A549 (cell line): ENCODE data around the gene ATP13A4. TPM values are rescaled to one million over a fixed set of nuclear protein-coding genes. Genes with fewer than 3 reads are reported as not detected.

Source experiments
- ATAC-seq, 2 experiments: fragments of 200-7000 bp in 1 of 2; fragments of >200 bp in 1 of 2; cut with Nextera tagmentation in 1 of 2; cut with Tn5 transposase in 1 of 2; 3 replicates each; pipeline versions ENCODE4 v1.8.0 to v1.9.1; 2018 to 2020; ENCODE audit warnings: mild to moderate bottlenecking in 1 of 2, moderate library complexity in 1 of 2
- CTCF ChIA-PET: fragments of 300-600 bp; sonication (Branson Sonifier 250); formaldehyde crosslinking; extraction: SDS; loops from one replicate; lab custom pipeline; 2021; ENCODE audit warnings: antibody characterized with exemption, inconsistent platforms; lab: Yijun Ruan, JAX
- POLR2A ChIA-PET: fragments of 350-600 bp; formaldehyde crosslinking; extraction: SDS; loops from one replicate; lab custom pipeline; 2021; ENCODE audit warnings: antibody characterized with exemption, inconsistent platforms; lab: Yijun Ruan, JAX
- DNase-seq, 2 experiments: peaks; one replicate each; pipeline versions ENCODE4 v3.0.0 to v3.0.0-alpha.2; 2011 to 2016; ENCODE audit warnings: low read depth in 1 of 2, low spot score in 1 of 2
- FAIRE-seq: peaks from 2 replicates; lab custom pipeline; 2011; peaks lifted over from hg19 to GRCh38; lab: Jason Lieb, UNC
- H3K27ac ChIP-seq, 2 experiments: fragments of >200 bp; sonication (Bioruptor Twin); formaldehyde crosslinking; 3 replicates each; pipeline ENCODE4 v1.5.1; 2016 to 2017
- H3K4me1 ChIP-seq: fragments of >200 bp; sonication (Bioruptor Twin); formaldehyde crosslinking; 3 replicates; pipeline ENCODE4 v1.6.1; 2016
- H3K4me2 ChIP-seq: fragments of >200 bp; sonication (Bioruptor Twin); formaldehyde crosslinking; 3 replicates; pipeline ENCODE4 v1.6.1; 2016
- H3K4me3 ChIP-seq: fragments of >200 bp; sonication (Bioruptor Twin); formaldehyde crosslinking; 3 replicates; pipeline ENCODE4 v1.5.1; 2016
- H3K9me3 ChIP-seq: fragments of >200 bp; sonication (Bioruptor Twin); formaldehyde crosslinking; 3 replicates; pipeline ENCODE4 v1.6.1; 2016
- BCL3 ChIP-seq: fragments of >200 bp; sonication (Bioruptor Twin); formaldehyde crosslinking; IDR thresholded peaks from 3 replicates; pipeline ENCODE4 v1.6.1; 2016
- CBX8 ChIP-seq: fragments of 200-600 bp; sonication (generic); IDR thresholded peaks from 2 replicates; pipeline ENCODE4 v1.6.1; 2016
- E2F6 ChIP-seq: IDR thresholded peaks from 2 replicates; pipeline ENCODE4 v1.6.1; 2012; ENCODE audit warnings: low read depth, borderline replicate concordance
- EP300 ChIP-seq, 2 experiments: fragments of >200 bp; sonication (Bioruptor Twin); formaldehyde crosslinking; IDR thresholded peaks; 2 replicates in 1 of 2; 3 replicates in 1 of 2; pipeline ENCODE4 v1.6.1; 2016 to 2017
- ESRRA ChIP-seq: fragments of 150-350 bp; IDR thresholded peaks from 2 replicates; pipeline ENCODE4 v1.6.1; 2014; ENCODE audit warnings: mild to moderate bottlenecking, low read length, borderline replicate concordance
- FOSB ChIP-seq: fragments of 250-450 bp; sonication (Bioruptor Pico); IDR thresholded peaks from 2 replicates; pipeline ENCODE4 v1.5.0; 2020; ENCODE audit warnings: mild to moderate bottlenecking, moderate library complexity
- HEYL ChIP-seq: fragments of 250-450 bp; sonication (Bioruptor Pico); IDR thresholded peaks from 2 replicates; pipeline ENCODE4 v1.8.0; 2021; ENCODE audit warnings: mild to moderate bottlenecking, moderate library complexity
- JUN ChIP-seq, 2 experiments: fragments of >200 bp; sonication (Bioruptor Twin); formaldehyde crosslinking; IDR thresholded peaks; 2 replicates in 1 of 2; 3 replicates in 1 of 2; pipeline ENCODE4 v1.6.1; 2016 to 2017
- KDM5A ChIP-seq: fragments of 200-600 bp; sonication (generic); IDR thresholded peaks from 2 replicates; pipeline ENCODE4 v1.6.1; 2016; ENCODE audit warnings: antibody characterized with exemption, mild to moderate bottlenecking
- MAX ChIP-seq: IDR thresholded peaks from 2 replicates; pipeline ENCODE4 v1.6.1; 2012
- MYC ChIP-seq: IDR thresholded peaks from 2 replicates; pipeline ENCODE4 v1.6.1; 2012; ENCODE audit warnings: mild to moderate bottlenecking, inconsistent platforms, low read length, improper control_type of control experiment, borderline replicate concordance
- NFE2L2 ChIP-seq: fragments of 150-350 bp; conservative IDR thresholded peaks from 2 replicates; pipeline ENCODE4 v1.6.1; 2014; ENCODE audit warnings: low read length
- PBX3 ChIP-seq: IDR thresholded peaks from 2 replicates; pipeline ENCODE4 v1.6.1; 2012
- PHF8 ChIP-seq: fragments of 200-600 bp; sonication (generic); IDR thresholded peaks from 2 replicates; pipeline ENCODE4 v1.6.1; 2016; ENCODE audit warnings: low read depth, mild to moderate bottlenecking, antibody characterized with exemption, moderate library complexity, borderline replicate concordance
- POLR2A ChIP-seq: IDR thresholded peaks from 2 replicates; pipeline ENCODE4 v1.6.1; 2012; ENCODE audit warnings: mild to moderate bottlenecking, low read length
- RNF2 ChIP-seq: fragments of 200-600 bp; sonication (generic); IDR thresholded peaks from 2 replicates; pipeline ENCODE4 v1.6.1; 2016; ENCODE audit warnings: low read depth, mild to moderate bottlenecking, antibody characterized with exemption, moderate library complexity, borderline replicate concordance
- SMC3 ChIP-seq: fragments of >200 bp; sonication (Bioruptor Twin); formaldehyde crosslinking; IDR thresholded peaks from 3 replicates; pipeline ENCODE4 v1.6.1; 2018; ENCODE audit warnings: inconsistent platforms
- ZC3H11A ChIP-seq: fragments of 450-650 bp; IDR thresholded peaks from 2 replicates; pipeline ENCODE4 v1.6.1; 2014; ENCODE audit warnings: antibody characterized with exemption, mild to moderate bottlenecking
- WGBS: methylation state at CpG from one replicate; pipeline ENCODE4 v1.1.6; 2017; ENCODE audit errors: missing lambda C conversion rate; 5-methylcytosine and 5-hydroxymethylcytosine counted together
- polyA plus RNA-seq, 4 experiments: library from polyadenylated mRNA; depleted of rRNA in 3 of 4; stranded (reverse); fragments of >200 nt; fragmentation: RNase III in 1 of 4; extraction: RNeasy Plus Mini Kit Qiagen cat#74134 plus additional on column Dnase treatment in 1 of 4; gene quantifications; 2 replicates in 3 of 4; 3 replicates in 1 of 4; pipeline ENCODE4 v1.2.3, GENCODE V29; 2011 to 2017
- TF ChIP-seq, protein P1 (sequence below): fragments of 200-600 bp; sonication (generic); IDR thresholded peaks from 2 replicates; pipeline ENCODE4 v1.6.1; 2016; ENCODE audit warnings: antibody characterized with exemption, mild to moderate bottlenecking, moderate library complexity

Gene ATP13A4
- polyA plus RNA-seq, 2 of the 4 experiments (the other 2 are of a cell fraction), result 0.09 to 0.10 TPM

GRCh38 chr3:193592841-193593667, 38.4 kb upstream of the ATP13A4 start, which contains the start of gene OPA1:
Gene OPA1, plus strand, starts transcription at chr3:193593208. Its CDS starts 170 bp downstream, at chr3:193593378.
- ATAC-seq (peak; percentile 98 to 99), FAIRE-seq (no peak), DNase-seq (peak; percentile 91 to 98)
- Histone ChIP-seq H3K9me3 (no peaks in the 10 kb centered on the region), H3K27ac (peak within 1 kb of the TSS; percentile 82 to 99), H3K4me2 (peak within 1 kb of the TSS; percentile 83), H3K4me3 (peak within 1 kb of the TSS; percentile 68), H3K4me1 (peaks cover 15% of the 10 kb centered on the region)
- POLR2A ChIA-PET, result no interaction called here
- 10% methylated on average over 15 of the region's 55 CpGs for WGBS
- CTCF ChIA-PET, result no interaction called here
- TF ChIP-seq, protein P1, sequence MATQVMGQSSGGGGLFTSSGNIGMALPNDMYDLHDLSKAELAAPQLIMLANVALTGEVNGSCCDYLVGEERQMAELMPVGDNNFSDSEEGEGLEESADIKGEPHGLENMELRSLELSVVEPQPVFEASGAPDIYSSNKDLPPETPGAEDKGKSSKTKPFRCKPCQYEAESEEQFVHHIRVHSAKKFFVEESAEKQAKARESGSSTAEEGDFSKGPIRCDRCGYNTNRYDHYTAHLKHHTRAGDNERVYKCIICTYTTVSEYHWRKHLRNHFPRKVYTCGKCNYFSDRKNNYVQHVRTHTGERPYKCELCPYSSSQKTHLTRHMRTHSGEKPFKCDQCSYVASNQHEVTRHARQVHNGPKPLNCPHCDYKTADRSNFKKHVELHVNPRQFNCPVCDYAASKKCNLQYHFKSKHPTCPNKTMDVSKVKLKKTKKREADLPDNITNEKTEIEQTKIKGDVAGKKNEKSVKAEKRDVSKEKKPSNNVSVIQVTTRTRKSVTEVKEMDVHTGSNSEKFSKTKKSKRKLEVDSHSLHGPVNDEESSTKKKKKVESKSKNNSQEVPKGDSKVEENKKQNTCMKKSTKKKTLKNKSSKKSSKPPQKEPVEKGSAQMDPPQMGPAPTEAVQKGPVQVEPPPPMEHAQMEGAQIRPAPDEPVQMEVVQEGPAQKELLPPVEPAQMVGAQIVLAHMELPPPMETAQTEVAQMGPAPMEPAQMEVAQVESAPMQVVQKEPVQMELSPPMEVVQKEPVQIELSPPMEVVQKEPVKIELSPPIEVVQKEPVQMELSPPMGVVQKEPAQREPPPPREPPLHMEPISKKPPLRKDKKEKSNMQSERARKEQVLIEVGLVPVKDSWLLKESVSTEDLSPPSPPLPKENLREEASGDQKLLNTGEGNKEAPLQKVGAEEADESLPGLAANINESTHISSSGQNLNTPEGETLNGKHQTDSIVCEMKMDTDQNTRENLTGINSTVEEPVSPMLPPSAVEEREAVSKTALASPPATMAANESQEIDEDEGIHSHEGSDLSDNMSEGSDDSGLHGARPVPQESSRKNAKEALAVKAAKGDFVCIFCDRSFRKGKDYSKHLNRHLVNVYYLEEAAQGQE, result peak; percentile 22; the same call in 1 of the 2 replicates
- TF ChIP-seq KDM5A (peak; percentile 51), ZC3H11A (no peak), MAX (peak; percentile 91), CBX8 (no peak), POLR2A (peak; percentile 43), ESRRA (peak; percentile 28; the same call in 1 of the 2 replicates), PHF8 (peak; percentile 91), JUN (IDR thresholded peaks at IDR 0.05) (peak in 1 of 2 experiments; percentile 86; a peak in 3 of 5 replicates), E2F6 (peak; percentile 93), MYC (peak; percentile 39; the same call in 1 of the 2 replicates), FOSB (CRISPR knock-in tag) (no peak), BCL3 (peak; percentile 34; the same call in 1 of the 3 replicates), PBX3 (0 out of 2 replicates have a peak, but pooled peaks have one; percentile 24), NFE2L2 (no peak), SMC3 (no peak), EP300 (IDR thresholded peaks at IDR 0.05) (0 out of 5 replicates have a peak, but pooled peaks of 1 of the 2 experiments have one; percentile 24), HEYL (CRISPR knock-in tag) (no peak), RNF2 (no peak)
